GM12865 (cell line): ENCODE results near the gene IRF3.

Source experiments
- DNase-seq: peaks from one replicate; pipeline ENCODE4 v3.0.0; 2010; ENCODE audit warnings: low read depth
- H3K4me3 ChIP-seq: 2 replicates; pipeline ENCODE4 v1.5.1; 2011; ENCODE audit warnings: mild to moderate bottlenecking, low read depth, low read length, control low read depth
- CTCF ChIP-seq: IDR thresholded peaks from 2 replicates; pipeline ENCODE4 v1.5.1; 2011; ENCODE audit warnings: low read length, control low read depth, low read depth, inconsistent platforms; ENCODE audit not compliant: insufficient read depth; ENCODE audit errors: missing control alignments

The IRF3 gene

DNA sequence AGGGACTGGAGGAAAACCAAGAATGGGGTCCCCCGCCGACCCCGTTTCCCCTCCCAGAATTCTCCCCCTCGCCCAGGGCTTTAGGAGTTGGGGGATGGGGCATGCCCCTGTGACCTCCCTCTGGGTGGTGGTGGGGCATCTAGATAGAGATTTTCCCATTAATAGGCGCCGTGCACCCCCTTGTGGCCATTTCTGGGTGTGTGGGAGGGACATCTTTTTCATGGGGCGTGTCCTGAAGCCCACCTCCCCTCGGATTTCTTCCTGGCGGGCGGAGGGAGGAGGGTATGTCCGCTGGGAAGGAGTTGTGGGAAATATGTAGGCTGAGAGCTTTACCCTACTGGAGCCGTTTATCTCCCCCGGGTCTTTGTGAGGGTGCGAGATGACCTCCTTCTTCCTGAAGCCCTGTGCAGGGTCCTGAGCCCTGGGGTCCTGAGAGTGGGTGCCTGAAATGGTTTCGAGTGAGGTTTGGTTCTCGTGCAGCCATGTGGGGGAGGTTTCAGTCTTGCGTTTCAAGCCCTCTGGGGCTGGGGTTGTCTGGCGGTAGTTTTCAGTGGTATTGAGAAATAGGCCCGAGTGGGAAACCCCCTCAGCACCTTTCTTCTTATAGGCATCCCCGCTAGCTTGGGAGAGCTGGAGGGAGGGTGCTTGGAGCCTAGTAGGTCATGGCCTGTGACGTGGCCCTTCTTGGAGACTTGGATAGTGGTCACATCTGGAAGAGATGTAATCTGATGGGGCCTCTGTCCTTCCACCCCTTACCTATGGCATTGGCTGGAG is 12.4 kb upstream of the IRF3 start:
- DNase-seq, result peak; percentile 91

DNA sequence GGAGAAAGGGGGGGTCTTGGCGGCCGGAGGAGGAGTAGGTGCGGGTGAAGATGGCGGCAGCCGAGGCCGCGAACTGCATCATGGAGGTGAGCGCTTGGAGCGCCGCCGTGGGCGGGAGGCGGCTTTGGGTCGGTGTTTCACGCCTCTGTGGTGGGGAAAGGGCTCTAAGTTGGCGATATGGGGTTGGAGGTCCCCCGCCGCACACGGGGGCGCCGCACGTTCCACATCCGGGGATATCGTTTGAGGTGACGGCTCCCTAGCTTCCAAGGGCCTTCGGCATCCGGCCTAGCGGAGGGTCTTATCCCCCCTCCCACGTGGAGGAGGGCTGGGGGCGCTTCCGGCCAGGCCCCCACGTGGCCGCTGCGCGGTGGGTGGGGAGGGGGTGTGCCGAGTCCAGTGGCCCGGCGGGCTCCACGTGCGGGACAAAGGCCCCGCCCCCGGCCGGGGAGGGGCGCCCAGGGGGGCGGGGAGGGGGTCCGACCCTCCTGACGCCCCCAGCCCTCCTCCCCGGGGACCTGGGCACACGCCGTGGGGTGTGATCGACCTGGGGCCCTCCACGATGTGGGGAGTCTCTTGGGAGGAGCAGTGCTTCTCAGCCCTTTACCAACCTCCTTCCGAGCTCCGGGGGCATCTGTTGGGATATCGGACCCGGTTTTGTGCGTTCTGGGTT is 11.7 kb upstream of the IRF3 start, which contains the start of gene PRMT1:
TSS of gene PRMT1 (plus strand) at position 41 of the 670 bp plus-strand sequence. CDS start at position 51, 10 bp downstream.
- DNase-seq, result peak; percentile 70
- H3K4me3 ChIP-seq, result peak within 1 kb of the TSS; percentile 95
- TF ChIP-seq CTCF, result peak; percentile 1

More for the DNA sequence above, 12.4 kb upstream of the IRF3 start:
- TF ChIP-seq CTCF, result peak; percentile 71
- peak overlapping the region; percentile 93 for H3K4me3 ChIP-seq

GRCh38 chr19:49676784-49677230 is 11.2 kb upstream of the IRF3 start:
- TF ChIP-seq CTCF, result no peak
- peak overlapping the region; percentile 93 for H3K4me3 ChIP-seq
- peak; percentile 100 for DNase-seq

- H3K4me3 ChIP-seq, result peak overlapping the region; percentile 95
- peak; percentile 95 for DNase-seq
- TF ChIP-seq CTCF, result no peak
These were observed 10.6 kb upstream of the IRF3 start for GRCh38 chr19:49676136-49676783.

GRCh38 chr19:49672131-49672919 is 6.7 kb upstream of the IRF3 start:
- peak; percentile 98 for TF ChIP-seq CTCF
- H3K4me3 ChIP-seq, result no peak overlapping the region
- DNase-seq, result peak; percentile 88

GRCh38 chr19:49669516-49669915 is 3.9 kb upstream of the IRF3 start:
- TF ChIP-seq CTCF, result no peak
- DNase-seq, result no peak
- no peak overlapping the region for H3K4me3 ChIP-seq
